HG02981 (cell line): ENCODE data around the gene ITGA7.

Source experiments
- ATAC-seq: cut with Tn5 transposase; IDR thresholded peaks from one replicate; pipeline ENCODE4 v1.9.1; 2021; ENCODE audit warnings: mild to moderate bottlenecking, moderate library complexity; ENCODE audit not compliant: unreplicated experiment

The ITGA7 gene

GRCh38 chr12:55707841-55708694 lies at the start of gene ITGA7:
Gene ITGA7 (minus strand): TSS chr12:55707904. CDS start chr12:55707682, 222 bp downstream.
- peak; percentile 51 for ATAC-seq

- no peak for ATAC-seq
Measured at GRCh38 chr12:55755246-55755645, 47.5 kb upstream of the ITGA7 start.

- ATAC-seq = no peak
Measured at GRCh38 chr12:55748230-55748993, 40.7 kb upstream of the ITGA7 start.

GRCh38 chr12:55746913-55747231 lies 39.2 kb upstream of the ITGA7 start:
- ATAC-seq = no peak

- ATAC-seq = no peak
Measured at GRCh38 chr12:55746174-55746912, 38.6 kb upstream of the ITGA7 start.

- ATAC-seq = no peak
Measured at GRCh38 chr12:55745361-55746173, 37.9 kb upstream of the ITGA7 start.

- no peak for ATAC-seq
Measured at GRCh38 chr12:55744340-55745030, 36.8 kb upstream of the ITGA7 start.

- ATAC-seq = peak; percentile 40
Measured at GRCh38 chr12:55743406-55744339, 36.0 kb upstream of the ITGA7 start.

GRCh38 chr12:55742719-55743405 lies 35.2 kb upstream of the ITGA7 start, which contains the start of gene GDF11:
Gene GDF11 (plus strand): TSS chr12:55743122. CDS start chr12:55743317, 195 bp downstream.
- ATAC-seq = peak; percentile 29

GRCh38 chr12:55741931-55742680 lies 34.4 kb upstream of the ITGA7 start:
- no peak for ATAC-seq

- no peak for ATAC-seq
Measured at GRCh38 chr12:55739025-55739378, 31.3 kb upstream of the ITGA7 start.

- ATAC-seq = peak; percentile 75
Measured at GRCh38 chr12:55738123-55739024, 30.7 kb upstream of the ITGA7 start.

- ATAC-seq = peak; percentile 16
Measured at GRCh38 chr12:55737581-55738122, 29.9 kb upstream of the ITGA7 start.

- ATAC-seq = no peak
Measured at GRCh38 chr12:55736780-55737580, 29.3 kb upstream of the ITGA7 start.

- no peak for ATAC-seq
Measured at GRCh38 chr12:55736076-55736475, 28.4 kb upstream of the ITGA7 start.
